ENCODE results near the gene AQP10.
"Not testable (repeated sequence)": the region's sequence is repeated elsewhere in the genome, so short reads cannot be mapped to it uniquely, and the experiment has no call there.

The AQP10 gene

DNA sequence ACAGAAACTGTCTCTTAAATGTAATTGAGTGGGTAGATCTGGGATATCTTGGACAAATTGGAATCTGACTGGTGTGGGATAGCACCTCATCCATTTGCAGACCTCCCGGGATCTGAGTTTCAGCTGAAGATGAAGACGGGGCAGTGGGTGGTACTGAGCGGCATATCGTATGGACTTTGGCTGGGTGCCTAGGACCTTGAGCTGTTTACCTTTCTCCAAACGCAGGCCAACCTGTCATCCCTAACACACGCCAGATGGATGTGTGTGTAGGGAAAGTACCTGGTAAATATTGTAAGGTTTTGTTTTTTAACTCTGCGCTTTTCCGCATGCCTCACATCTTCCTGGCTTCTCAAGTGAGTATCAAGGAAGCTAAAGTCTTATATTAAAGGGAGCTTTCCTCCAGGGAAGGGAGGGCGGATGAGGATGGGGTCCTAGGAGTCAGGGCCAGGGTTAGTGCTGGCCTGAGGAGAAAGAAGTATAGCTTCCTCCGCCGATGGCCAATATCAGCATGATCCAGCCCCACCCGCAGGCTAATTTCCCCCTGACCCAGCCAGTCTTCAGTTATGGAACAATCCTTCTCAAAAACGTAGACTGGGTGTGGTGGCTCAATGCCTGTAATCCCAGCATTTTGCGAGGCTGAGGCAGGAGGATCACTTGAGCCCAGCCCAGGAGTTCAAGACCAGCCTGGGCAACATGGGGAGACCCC, 30.6 kb downstream of the AQP10 start:
- TF ChIP-seq, protein P1, sequence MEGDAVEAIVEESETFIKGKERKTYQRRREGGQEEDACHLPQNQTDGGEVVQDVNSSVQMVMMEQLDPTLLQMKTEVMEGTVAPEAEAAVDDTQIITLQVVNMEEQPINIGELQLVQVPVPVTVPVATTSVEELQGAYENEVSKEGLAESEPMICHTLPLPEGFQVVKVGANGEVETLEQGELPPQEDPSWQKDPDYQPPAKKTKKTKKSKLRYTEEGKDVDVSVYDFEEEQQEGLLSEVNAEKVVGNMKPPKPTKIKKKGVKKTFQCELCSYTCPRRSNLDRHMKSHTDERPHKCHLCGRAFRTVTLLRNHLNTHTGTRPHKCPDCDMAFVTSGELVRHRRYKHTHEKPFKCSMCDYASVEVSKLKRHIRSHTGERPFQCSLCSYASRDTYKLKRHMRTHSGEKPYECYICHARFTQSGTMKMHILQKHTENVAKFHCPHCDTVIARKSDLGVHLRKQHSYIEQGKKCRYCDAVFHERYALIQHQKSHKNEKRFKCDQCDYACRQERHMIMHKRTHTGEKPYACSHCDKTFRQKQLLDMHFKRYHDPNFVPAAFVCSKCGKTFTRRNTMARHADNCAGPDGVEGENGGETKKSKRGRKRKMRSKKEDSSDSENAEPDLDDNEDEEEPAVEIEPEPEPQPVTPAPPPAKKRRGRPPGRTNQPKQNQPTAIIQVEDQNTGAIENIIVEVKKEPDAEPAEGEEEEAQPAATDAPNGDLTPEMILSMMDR (IDR thresholded peaks at IDR 0.05; ENCODE audit: extremely low read depth, missing control alignments): no peak
- DNase-seq (ENCODE audit: low spot score): peak; percentile 3

DNA sequence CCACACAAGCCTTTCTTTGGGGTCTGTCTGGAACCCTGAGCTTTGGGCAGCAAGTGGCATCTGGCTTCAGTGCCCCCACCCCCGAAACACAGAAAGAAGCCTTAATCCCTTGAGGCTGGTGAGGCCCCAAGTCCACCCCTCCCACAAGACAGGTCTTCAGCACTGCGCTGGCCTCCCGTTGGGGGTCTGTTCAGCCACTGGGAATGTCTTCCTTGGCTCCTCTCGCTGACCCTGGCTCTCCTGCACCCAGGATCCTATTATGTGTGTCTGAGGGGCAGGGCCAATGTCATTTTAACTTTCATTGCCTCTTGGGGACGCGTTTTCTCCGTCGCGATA, 31.3 kb downstream of the AQP10 start:
- DNase-seq (ENCODE audit: low spot score): no peak
- TF ChIP-seq, protein P1 (IDR thresholded peaks at IDR 0.05; ENCODE audit: extremely low read depth, missing control alignments): no peak

DNA sequence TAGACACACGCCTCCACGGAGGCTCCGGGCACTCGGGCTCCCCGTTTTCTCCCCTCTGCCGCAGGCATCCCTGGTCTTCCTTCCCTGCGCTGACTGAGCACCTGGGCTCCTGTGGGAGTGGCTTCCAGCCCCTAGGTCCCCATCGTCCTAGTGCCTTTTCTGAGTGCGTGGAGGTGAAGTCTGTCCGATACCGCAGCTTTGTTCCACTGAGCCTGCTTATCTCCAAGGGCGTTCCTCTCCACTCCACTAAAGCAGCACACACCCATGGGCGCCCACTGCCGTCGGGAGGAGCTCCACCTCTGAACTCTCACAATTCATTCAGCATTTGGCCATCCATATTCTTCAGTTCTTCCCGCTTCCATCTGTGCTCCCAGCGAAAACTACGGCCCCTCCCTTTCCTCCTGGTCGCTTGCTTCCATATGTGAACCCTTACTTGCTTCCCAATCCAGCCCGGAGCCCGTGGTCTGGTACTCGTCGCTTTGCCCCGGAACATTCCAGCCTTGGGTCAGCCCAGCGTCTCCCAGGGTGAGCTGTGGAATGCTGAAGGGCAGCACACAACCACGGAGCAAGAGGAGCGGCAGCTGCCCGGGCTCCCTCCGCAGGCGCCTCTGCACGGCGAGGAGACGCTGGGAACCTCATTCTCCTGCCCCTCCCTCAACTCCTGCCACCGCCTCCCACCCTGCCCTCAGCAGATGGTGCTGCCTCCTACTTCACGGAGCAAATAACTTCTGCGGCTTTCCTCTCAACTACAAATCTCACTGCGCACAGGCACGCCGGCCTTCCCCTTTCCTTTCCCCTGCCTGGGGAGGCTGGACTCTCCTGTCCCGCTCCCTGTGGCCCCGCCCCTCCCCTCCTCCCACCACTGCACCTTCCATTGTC, 31.9 kb downstream of the AQP10 start:
- peak; percentile 61 for DNase-seq (ENCODE audit: low spot score)
- TF ChIP-seq, protein P1 (IDR thresholded peaks at IDR 0.05; ENCODE audit: extremely low read depth, missing control alignments): no peak

DNA sequence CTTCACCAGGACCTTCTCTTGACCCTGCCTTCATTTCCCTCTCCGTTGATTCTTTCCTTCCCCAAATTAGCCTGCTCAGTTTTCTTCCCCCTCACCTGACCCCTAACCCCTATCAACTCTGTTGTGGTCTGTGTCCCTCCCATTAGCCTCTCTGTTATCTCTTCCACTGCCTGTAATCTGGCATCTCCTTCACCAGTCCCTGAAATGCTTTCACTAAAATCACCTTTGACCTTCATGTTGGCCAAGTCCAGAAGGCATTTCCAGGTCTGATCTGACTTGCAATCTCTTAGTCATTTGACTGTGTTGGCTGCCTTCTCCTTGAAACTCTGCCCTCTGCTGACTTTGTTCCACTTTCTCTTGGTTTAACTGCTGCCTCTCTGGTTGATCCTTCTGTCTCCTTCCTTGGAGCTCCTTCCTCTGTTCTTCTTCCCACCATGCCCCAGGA, 32.6 kb downstream of the AQP10 start:
- DNase-seq (ENCODE audit: low spot score): peak; percentile 55
- TF ChIP-seq, protein P1 (IDR thresholded peaks at IDR 0.05; ENCODE audit: extremely low read depth, missing control alignments): peak; percentile 8

DNA sequence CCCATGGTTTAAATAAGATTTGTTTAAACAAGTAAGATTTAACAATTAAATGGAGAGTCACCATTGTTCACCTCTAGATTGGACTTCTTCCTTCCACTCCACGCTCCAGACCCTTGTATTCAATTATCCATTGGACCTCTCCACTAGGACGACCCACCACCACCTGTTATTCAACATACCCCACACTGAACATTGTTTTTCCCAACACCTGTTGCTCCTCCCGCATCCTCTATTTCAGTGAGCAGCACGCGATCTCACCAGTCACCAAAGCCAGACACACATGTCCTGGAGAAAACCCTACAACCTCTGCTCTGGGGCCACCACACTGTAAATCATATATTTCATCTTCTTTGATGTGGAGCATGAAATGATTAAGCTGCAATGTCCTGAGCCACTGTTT, 33.1 kb downstream of the AQP10 start:
- TF ChIP-seq, protein P1 (IDR thresholded peaks at IDR 0.05; ENCODE audit: extremely low read depth, missing control alignments): no peak
- DNase-seq (ENCODE audit: low spot score): no peak

DNA sequence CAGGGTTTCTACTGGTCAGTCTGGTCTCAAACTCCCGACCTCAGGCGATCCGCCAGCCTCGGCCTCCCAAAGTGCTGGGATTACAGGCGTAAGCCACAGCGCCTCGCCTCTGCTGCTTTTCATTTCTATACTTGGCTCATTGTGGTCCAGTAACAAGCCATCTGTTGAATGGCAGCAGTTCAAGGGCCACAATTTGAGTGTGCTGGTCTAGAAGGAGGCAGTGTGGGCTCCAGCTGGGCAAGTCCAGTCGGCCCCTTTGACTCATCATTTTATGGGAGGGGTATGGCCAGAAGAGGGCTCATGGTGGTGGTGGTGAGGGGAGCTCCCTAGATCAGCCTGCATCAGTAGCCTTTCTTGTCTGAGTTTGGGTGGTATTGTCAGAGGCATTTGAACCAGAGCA, 37.6 kb downstream of the AQP10 start:
- TF ChIP-seq, protein P1 (IDR thresholded peaks at IDR 0.05; ENCODE audit: extremely low read depth, missing control alignments): no peak
- DNase-seq (ENCODE audit: low spot score): no peak

DNA sequence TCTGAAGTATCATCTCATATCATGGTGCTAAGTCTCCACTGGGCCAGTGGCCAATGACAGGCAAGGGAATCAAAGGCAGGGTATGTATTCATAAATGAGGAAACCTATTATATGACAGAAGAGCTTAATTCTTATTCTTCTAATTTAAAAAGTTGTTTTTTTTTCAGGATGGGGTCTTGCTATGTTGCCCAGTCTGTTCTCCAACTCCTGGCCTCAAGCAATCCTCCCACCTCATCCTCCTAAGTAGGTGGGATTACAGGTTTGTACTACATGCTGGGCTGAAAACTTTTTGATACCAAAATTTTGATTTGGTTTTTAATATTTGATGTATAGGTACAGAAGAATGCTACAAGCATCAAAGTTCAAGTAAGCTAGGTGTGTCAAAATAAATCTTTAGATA, 39.4 kb downstream of the AQP10 start:
- TF ChIP-seq, protein P1 (IDR thresholded peaks at IDR 0.05; ENCODE audit: extremely low read depth, missing control alignments): no peak
- no peak for DNase-seq (ENCODE audit: low spot score)

DNA sequence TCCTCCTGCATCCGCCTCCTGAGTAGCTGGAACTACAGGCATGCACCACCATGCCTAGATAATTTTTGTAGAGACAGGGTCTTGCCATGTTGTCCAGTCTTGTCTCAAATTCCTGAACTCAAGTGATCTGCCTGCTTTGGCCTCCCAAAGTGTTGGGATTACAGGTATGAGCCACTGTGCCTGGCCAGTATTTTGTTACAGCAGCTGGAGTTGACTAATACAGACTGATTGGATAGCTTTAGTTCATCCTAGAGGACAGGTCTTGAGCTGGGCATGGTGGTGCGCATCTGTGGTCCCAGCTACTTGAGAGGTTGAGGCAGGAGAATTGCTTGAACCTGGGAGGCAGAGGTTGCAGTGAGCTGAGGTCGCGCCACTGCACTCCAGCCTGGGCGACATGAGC, 40.0 kb downstream of the AQP10 start:
- DNase-seq (ENCODE audit: low spot score): not testable (repeated sequence)

Measured in GM20000 (cell line).